Lower leg skin (tissue), 3 donors: ENCODE data around the gene PDGFRA.

ENCODE experiments used
- POLR2A ChIP-seq, 2 donors: fragments of 450-650 bp; IDR thresholded peaks; one replicate each; pipeline ENCODE4 v1.6.1; 2016 to 2017; ENCODE audit warnings: antibody characterized with exemption in 2 of 2, mild to moderate bottlenecking in 1 of 2, moderate library complexity in 1 of 2
- TF ChIP-seq, protein P1 (sequence below), 3 donors: fragments of 450-650 bp; IDR thresholded peaks; one replicate each; pipeline ENCODE4 v1.5.1; 2016; ENCODE audit warnings: antibody characterized with exemption in 3 of 3, mild to moderate bottlenecking in 3 of 3, moderate library complexity in 2 of 3

DNA sequence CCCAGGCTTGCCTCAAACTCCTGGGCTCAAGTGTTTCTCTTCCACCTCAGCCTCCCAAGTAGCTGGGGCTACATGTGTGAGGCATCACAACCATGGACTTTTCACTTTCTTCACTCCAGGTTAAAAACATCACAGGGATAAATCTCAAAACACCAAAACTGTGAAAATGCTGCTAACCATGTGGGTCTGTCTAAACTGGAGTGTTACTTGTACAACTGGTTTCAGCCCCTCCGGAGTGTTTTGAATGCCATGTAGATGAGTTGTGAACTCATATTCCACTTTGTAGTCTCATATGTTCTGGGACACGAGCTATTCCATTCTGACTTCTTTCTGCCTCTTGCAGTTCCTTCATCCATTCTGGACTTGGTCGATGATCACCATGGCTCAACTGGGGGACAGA, 43.0 kb downstream of the PDGFRA start:
- TF ChIP-seq, protein P1, sequence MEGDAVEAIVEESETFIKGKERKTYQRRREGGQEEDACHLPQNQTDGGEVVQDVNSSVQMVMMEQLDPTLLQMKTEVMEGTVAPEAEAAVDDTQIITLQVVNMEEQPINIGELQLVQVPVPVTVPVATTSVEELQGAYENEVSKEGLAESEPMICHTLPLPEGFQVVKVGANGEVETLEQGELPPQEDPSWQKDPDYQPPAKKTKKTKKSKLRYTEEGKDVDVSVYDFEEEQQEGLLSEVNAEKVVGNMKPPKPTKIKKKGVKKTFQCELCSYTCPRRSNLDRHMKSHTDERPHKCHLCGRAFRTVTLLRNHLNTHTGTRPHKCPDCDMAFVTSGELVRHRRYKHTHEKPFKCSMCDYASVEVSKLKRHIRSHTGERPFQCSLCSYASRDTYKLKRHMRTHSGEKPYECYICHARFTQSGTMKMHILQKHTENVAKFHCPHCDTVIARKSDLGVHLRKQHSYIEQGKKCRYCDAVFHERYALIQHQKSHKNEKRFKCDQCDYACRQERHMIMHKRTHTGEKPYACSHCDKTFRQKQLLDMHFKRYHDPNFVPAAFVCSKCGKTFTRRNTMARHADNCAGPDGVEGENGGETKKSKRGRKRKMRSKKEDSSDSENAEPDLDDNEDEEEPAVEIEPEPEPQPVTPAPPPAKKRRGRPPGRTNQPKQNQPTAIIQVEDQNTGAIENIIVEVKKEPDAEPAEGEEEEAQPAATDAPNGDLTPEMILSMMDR (IDR thresholded peaks at IDR 0.05), result no peak
- TF ChIP-seq POLR2A (IDR thresholded peaks at IDR 0.05), result no peak
